ENCODE results near the gene QARS1.

DNA sequence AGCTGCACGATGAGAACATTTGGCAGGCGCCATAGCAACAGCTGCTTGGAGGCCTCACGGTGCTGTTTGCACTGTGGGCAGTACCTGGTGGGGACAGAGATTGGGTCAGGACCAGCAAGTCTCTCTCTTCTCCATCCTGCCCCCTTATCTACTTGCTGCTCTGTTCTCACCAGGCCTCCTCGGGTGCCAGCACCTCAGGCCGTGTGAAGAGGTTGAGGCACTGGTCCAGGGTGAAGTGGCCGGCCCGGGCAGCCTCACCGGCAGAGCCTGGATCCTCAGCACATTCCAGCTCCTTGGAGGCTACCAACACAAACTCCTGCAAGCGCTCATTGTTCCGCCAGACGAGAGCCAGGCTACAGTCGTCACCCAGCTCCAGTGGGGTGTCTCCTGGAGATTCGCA lies 6.2 kb upstream of the QARS1 start:
- TF ChIP-seq CTCF (conservative IDR thresholded peaks at IDR 0.05; ENCODE audit: low read depth, low read length) (no peak), EZH2 (IDR thresholded peaks at IDR 0.05; ENCODE audit: borderline replicate concordance, low read depth, low read length, poor library complexity, severe bottlenecking) (no peak)

Data from A673 (cell line).